IMR-90 (cell line): ENCODE data around the gene GLB1L. TPM values are rescaled to one million over a fixed set of nuclear protein-coding genes. Genes with fewer than 3 reads are reported as not detected.

ENCODE experiments used
- ATAC-seq: fragments of 200-7000 bp; cut with Tn5 transposase; 2 replicates; pipeline ENCODE4 v1.9.1; 2020; ENCODE audit warnings: low read depth, mild to moderate bottlenecking, moderate library complexity
- BruUV-seq: library from RNA; stranded (reverse); fragments of 400-500 nt; replicated peaks from 2 replicates; lab custom pipeline; 2021; lab: Mats Ljungman, UMichigan
- CTCF ChIA-PET: fragments of 300-600 bp; formaldehyde crosslinking; extraction: SDS; loops from one replicate; lab custom pipeline; 2021; ENCODE audit warnings: antibody characterized with exemption; lab: Yijun Ruan, JAX
- POLR2A ChIA-PET: fragments of 300-600 bp; sonication (Branson Sonifier 250); formaldehyde crosslinking; loops from one replicate; lab custom pipeline; 2022; ENCODE audit warnings: antibody characterized with exemption; ENCODE audit not compliant: unreplicated experiment; lab: Charles Lee
- DNase-seq: peaks from one replicate; pipeline ENCODE4 v3.0.0; 2013
- H2AFZ ChIP-seq: replicated peaks from 2 replicates; pipeline ENCODE3; 2013; ENCODE audit warnings: low read length, mild to moderate bottlenecking; ENCODE audit not compliant: poor library complexity
- H2AK5ac ChIP-seq: 2 replicates; pipeline ENCODE4 v1.6.1; 2013; ENCODE audit warnings: low read depth, low read length, inconsistent platforms
- H2AK9ac ChIP-seq: replicated peaks from 2 replicates; pipeline ENCODE3; 2013; ENCODE audit warnings: mild to moderate bottlenecking, low read depth, low read length, moderate library complexity; ENCODE audit not compliant: poor library complexity
- H2BK120ac ChIP-seq: 2 replicates; pipeline ENCODE4 v1.6.1; 2013; ENCODE audit warnings: low read depth, low read length, inconsistent platforms
- H2BK15ac ChIP-seq: 3 replicates; pipeline ENCODE4 v1.6.1; 2013; ENCODE audit warnings: low read depth, low read length, inconsistent platforms
- H2BK20ac ChIP-seq: 2 replicates; pipeline ENCODE4 v1.6.1; 2013; ENCODE audit warnings: low read depth, mild to moderate bottlenecking, inconsistent platforms, low read length, moderate library complexity
- H2BK5ac ChIP-seq: 2 replicates; pipeline ENCODE4 v1.6.1; 2013; ENCODE audit warnings: mild to moderate bottlenecking, low read depth, low read length, inconsistent platforms; ENCODE audit not compliant: poor library complexity, severe bottlenecking
- H3K14ac ChIP-seq: replicated peaks from 2 replicates; pipeline ENCODE4 v1.6.1; 2013; ENCODE audit warnings: low read depth, low read length, inconsistent platforms
- H3K18ac ChIP-seq: 2 replicates; pipeline ENCODE4 v1.6.1; 2013; ENCODE audit warnings: low read depth, low read length, control low read depth
- H3K23ac ChIP-seq: 2 replicates; pipeline ENCODE4 v1.6.1; 2013; ENCODE audit warnings: low read depth, low read length, inconsistent platforms
- H3K27ac ChIP-seq: 2 replicates; pipeline ENCODE4 v1.5.1; 2013; ENCODE audit warnings: mild to moderate bottlenecking, control low read depth, low read length; ENCODE audit not compliant: insufficient read depth
- H3K27me3 ChIP-seq: 2 replicates; pipeline ENCODE4 v1.6.1; 2013; ENCODE audit warnings: low read length; ENCODE audit not compliant: control insufficient read depth, insufficient read depth
- H3K36me3 ChIP-seq: 2 replicates; pipeline ENCODE4 v1.6.1; 2013; ENCODE audit warnings: low read length, mixed read lengths; ENCODE audit not compliant: control insufficient read depth, insufficient read depth
- H3K4ac ChIP-seq: 2 replicates; pipeline ENCODE4 v1.6.1; 2013; ENCODE audit warnings: low read depth, low read length, inconsistent platforms
- H3K4me1 ChIP-seq: 2 replicates; pipeline ENCODE4 v1.6.1; 2013; ENCODE audit warnings: low read length, mixed read lengths; ENCODE audit not compliant: control insufficient read depth, insufficient read depth
- H3K4me2 ChIP-seq: 2 replicates; pipeline ENCODE4 v1.6.1; 2013; ENCODE audit warnings: low read depth, mild to moderate bottlenecking, control low read depth, low read length, moderate library complexity
- H3K4me3 ChIP-seq: 2 replicates; pipeline ENCODE4 v1.5.1; 2013; ENCODE audit warnings: low read depth, mild to moderate bottlenecking, control low read depth, low read length, moderate library complexity; ENCODE audit not compliant: insufficient read depth
- H3K56ac ChIP-seq: 2 replicates; pipeline ENCODE4 v1.6.1; 2013; ENCODE audit warnings: low read length, inconsistent platforms; ENCODE audit not compliant: insufficient read depth; ENCODE audit errors: extremely low read depth
- H3K79me1 ChIP-seq, 2 experiments: 2 replicates each; pipeline ENCODE4 v1.6.1; 2013; ENCODE audit warnings: low read length in 2 of 2, inconsistent platforms in 1 of 2, low read depth in 1 of 2
- H3K9ac ChIP-seq: 2 replicates; pipeline ENCODE4 v1.6.1; 2013; ENCODE audit warnings: low read depth, low read length, control low read depth
- H3K9me1 ChIP-seq: 2 replicates; pipeline ENCODE4 v1.6.1; 2013; ENCODE audit warnings: low read length, inconsistent platforms; ENCODE audit not compliant: insufficient read depth
- H3K9me3 ChIP-seq: 2 replicates; pipeline ENCODE4 v1.6.1; 2013; ENCODE audit warnings: low read length; ENCODE audit not compliant: control insufficient read depth, insufficient read depth
- H4K20me1 ChIP-seq: 2 replicates; pipeline ENCODE4 v1.6.1; 2013; ENCODE audit warnings: low read length, inconsistent platforms; ENCODE audit not compliant: insufficient read depth
- H4K5ac ChIP-seq: 2 replicates; pipeline ENCODE4 v1.6.1; 2013; ENCODE audit warnings: mild to moderate bottlenecking, low read depth, low read length, control low read depth
- H4K8ac ChIP-seq, 2 experiments: 2 replicates each; pipeline ENCODE4 v1.6.1; 2013; ENCODE audit warnings: low read depth in 2 of 2, low read length in 2 of 2, control low read depth in 1 of 2, inconsistent platforms in 1 of 2
- H4K91ac ChIP-seq: 2 replicates; pipeline ENCODE4 v1.6.1; 2013; ENCODE audit warnings: low read depth, low read length, inconsistent platforms; ENCODE audit not compliant: insufficient read depth
- MAFK ChIP-seq: IDR thresholded peaks from 2 replicates; pipeline ENCODE4 v1.6.1; 2012; ENCODE audit warnings: low read depth, low read length, improper control_type of control experiment
- MAZ ChIP-seq: IDR thresholded peaks from 2 replicates; pipeline ENCODE4 v1.6.1; 2012; ENCODE audit warnings: low read depth, mild to moderate bottlenecking, low read length, improper control_type of control experiment, moderate library complexity, borderline replicate concordance
- MXI1 ChIP-seq: IDR thresholded peaks from 2 replicates; pipeline ENCODE4 v1.6.1; 2012; ENCODE audit warnings: low read depth, mild to moderate bottlenecking, low read length, moderate library complexity, borderline replicate concordance
- RFX5 ChIP-seq: IDR thresholded peaks from 2 replicates; pipeline ENCODE4 v1.8.0; 2012; ENCODE audit warnings: low read depth, mild to moderate bottlenecking, low read length, moderate library complexity
- WGBS, 2 experiments: methylation state at CpG; one replicate each; pipeline versions ENCODE4 v1.1.5 to v1.1.7; 2013; ENCODE audit warnings: missing lambda C conversion rate in 2 of 2; ENCODE audit not compliant: insufficient read length in 1 of 2; ENCODE audit errors: extremely low coverage in 2 of 2; 5-methylcytosine and 5-hydroxymethylcytosine counted together
- dilution Hi-C: fragments of 300-500 bp; cut with HindIII; formaldehyde crosslinking; loops from one replicate; pipeline ENCODE4 v1.14.3; 2018; ENCODE audit warnings: low sequenced_read_pairs; ENCODE audit not compliant: unreplicated experiment
- in situ Hi-C: fragments of 300-500 bp; cut with MboI; formaldehyde crosslinking; loops from 3 replicates; pipeline ENCODE4 v1.14.3; 2019; ENCODE audit warnings: low sequenced_read_pairs, inconsistent platforms, mixed read lengths
- intact Hi-C: fragments of 100-400 bp; cut with micrococcal nuclease; formaldehyde crosslinking; loops from 2 replicates; pipeline ENCODE4 v1.10.0; 2022
- polyA plus RNA-seq, 3 experiments: library from polyadenylated mRNA; depleted of rRNA; stranded (reverse); fragments of >200 nt; gene quantifications; 2 replicates each; pipeline ENCODE4 v1.2.3, GENCODE V29; 2012; ENCODE audit warnings: low replicate concordance in 1 of 3
- total RNA-seq: library from RNA; depleted of rRNA; stranded (reverse); fragments of >200 nt; gene quantifications from 2 replicates; pipeline ENCODE4 v1.2.3, GENCODE V29; 2012
- TF ChIP-seq, protein P1 (sequence below): fragments of 150-350 bp; IDR thresholded peaks from 2 replicates; pipeline ENCODE4 v1.6.1; 2016; ENCODE audit warnings: low read depth, mild to moderate bottlenecking, low read length, moderate library complexity, borderline replicate concordance
- TF ChIP-seq, protein P2 (sequence below): fragments of 150-350 bp; IDR thresholded peaks from 2 replicates; pipeline ENCODE4 v1.6.1; 2017; ENCODE audit warnings: mild to moderate bottlenecking, antibody characterized with exemption, low read length, low read depth

GLB1L gene
- total and polyA plus RNA-seq, 2 of the 4 experiments (the other 2 are of a cell fraction) = 4.1 to 6.2 TPM

DNA sequence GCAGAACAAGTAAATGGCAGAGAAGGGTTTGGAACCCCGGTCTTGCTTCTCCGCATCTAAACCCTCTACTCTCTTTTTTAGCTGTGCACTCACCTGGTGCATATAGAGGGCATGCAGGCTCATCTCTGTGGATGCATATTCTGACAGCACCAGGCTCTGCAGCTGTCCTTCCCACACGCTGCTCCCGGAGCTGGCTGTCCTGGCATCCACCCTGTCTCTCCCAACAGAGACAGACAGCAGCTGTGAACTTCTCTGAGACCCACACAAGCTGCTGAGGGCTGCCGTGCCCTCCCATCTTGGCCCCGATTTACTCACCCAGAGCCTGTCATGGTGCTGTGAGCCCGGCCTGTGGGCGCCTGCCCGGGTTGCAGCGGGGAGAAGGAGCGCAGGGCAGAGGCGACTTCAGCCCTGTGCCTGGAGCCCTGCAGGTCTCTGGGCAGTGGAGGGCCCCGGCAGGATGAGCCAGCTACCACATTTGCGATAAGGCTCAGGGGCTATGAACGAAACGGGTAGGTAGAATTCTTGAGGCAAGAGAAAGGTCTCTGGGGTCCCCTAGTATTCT lies 23.2 kb downstream of the GLB1L start:
- POLR2A ChIA-PET = no interaction called here
- H3K14ac ChIP-seq = no peak overlapping the region

More for the DNA sequence above, 23.2 kb downstream of the GLB1L start:
- DNase-seq (no peak), ATAC-seq (no peak)
- Histone ChIP-seq H3K79me1 (peaks cover 7 to 15% of the 10 kb centered on the region in 2 experiments; a peak in 3 of 4 replicates), H3K9me1 (no peaks in the 10 kb centered on the region), H4K91ac (no peak overlapping the region), H3K18ac (no peak overlapping the region), H3K4ac (no peak overlapping the region), H2BK5ac (no peak overlapping the region), H3K9ac (no peak overlapping the region), H2BK120ac (no peak overlapping the region), H2BK20ac (no peak overlapping the region), H3K27ac (no peak overlapping the region), H2AK5ac (no peak overlapping the region), H4K20me1 (peaks cover 3% of the 10 kb centered on the region), H3K4me3 (no peak overlapping the region), H3K27me3 (no peaks in the 10 kb centered on the region), H3K4me2 (no peak overlapping the region), H3K4me1 (peaks cover 5% of the 10 kb centered on the region; the same call in 1 of the 2 replicates), H3K36me3 (peaks cover 57% of the 10 kb centered on the region), H4K5ac (no peak overlapping the region), H2BK15ac (no peak overlapping the region), H4K8ac (no peak overlapping the region), H3K9me3 (no peaks in the 10 kb centered on the region), H3K56ac (no peak overlapping the region), H2AK9ac (no peak overlapping the region), H2AFZ (no peak overlapping the region), H3K23ac (no peak overlapping the region)
- intact Hi-C loops = no loop called here
- dilution Hi-C loops = no loop called here
- CTCF ChIA-PET = no interaction called here
- 92% methylated on average over 8 of the region's 16 CpGs; no CpG with 5 or more reads in 1 of the 2 experiments for WGBS, 2 experiments
- in situ Hi-C loops = no loop called here
- BruUV-seq = no TSS peak
- TF ChIP-seq MXI1 (no peak), RFX5 (no peak), MAZ (no peak), MAFK (no peak)
- TF ChIP-seq, protein P1, sequence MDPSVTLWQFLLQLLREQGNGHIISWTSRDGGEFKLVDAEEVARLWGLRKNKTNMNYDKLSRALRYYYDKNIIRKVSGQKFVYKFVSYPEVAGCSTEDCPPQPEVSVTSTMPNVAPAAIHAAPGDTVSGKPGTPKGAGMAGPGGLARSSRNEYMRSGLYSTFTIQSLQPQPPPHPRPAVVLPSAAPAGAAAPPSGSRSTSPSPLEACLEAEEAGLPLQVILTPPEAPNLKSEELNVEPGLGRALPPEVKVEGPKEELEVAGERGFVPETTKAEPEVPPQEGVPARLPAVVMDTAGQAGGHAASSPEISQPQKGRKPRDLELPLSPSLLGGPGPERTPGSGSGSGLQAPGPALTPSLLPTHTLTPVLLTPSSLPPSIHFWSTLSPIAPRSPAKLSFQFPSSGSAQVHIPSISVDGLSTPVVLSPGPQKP = no peak
- TF ChIP-seq, protein P2, sequence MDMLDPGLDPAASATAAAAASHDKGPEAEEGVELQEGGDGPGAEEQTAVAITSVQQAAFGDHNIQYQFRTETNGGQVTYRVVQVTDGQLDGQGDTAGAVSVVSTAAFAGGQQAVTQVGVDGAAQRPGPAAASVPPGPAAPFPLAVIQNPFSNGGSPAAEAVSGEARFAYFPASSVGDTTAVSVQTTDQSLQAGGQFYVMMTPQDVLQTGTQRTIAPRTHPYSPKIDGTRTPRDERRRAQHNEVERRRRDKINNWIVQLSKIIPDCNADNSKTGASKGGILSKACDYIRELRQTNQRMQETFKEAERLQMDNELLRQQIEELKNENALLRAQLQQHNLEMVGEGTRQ = no peak
